ENCODE measurements around the gene CAMTA1.
"Not testable (repeated sequence)": the region's sequence is repeated elsewhere in the genome, so short reads cannot be mapped to it uniquely, and the experiment has no call there.

DNA sequence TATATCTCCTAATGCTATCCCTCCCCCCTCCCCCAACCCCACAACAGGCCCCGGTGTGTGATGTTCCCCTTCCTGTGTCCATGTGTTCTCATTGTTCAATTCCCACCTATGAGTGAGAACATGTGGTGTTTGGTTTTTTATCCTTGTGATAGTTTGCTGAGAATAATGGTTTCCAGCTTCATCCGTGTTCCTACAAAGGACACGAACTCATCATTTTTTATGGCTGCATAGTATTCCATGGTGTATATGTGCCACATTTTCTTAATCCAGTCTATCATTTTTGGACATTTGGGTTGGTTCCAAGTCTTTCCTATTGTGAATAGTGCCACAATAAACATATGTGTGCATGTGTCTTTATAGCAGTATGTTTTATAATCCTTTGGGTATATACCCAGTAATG lies 812.8 kb downstream of the CAMTA1 start:
- TF ChIP-seq SP1 (IDR thresholded peaks at IDR 0.05); JUND (IDR thresholded peaks at IDR 0.05); FOXA1 (IDR thresholded peaks at IDR 0.05); RAD21 (IDR thresholded peaks at IDR 0.05); TAF1 (conservative IDR thresholded peaks at IDR 0.05); FOXA2 (IDR thresholded peaks at IDR 0.05); ATF3 (IDR thresholded peaks at IDR 0.05): not testable (repeated sequence)
- TF ChIP-seq, protein P1, sequence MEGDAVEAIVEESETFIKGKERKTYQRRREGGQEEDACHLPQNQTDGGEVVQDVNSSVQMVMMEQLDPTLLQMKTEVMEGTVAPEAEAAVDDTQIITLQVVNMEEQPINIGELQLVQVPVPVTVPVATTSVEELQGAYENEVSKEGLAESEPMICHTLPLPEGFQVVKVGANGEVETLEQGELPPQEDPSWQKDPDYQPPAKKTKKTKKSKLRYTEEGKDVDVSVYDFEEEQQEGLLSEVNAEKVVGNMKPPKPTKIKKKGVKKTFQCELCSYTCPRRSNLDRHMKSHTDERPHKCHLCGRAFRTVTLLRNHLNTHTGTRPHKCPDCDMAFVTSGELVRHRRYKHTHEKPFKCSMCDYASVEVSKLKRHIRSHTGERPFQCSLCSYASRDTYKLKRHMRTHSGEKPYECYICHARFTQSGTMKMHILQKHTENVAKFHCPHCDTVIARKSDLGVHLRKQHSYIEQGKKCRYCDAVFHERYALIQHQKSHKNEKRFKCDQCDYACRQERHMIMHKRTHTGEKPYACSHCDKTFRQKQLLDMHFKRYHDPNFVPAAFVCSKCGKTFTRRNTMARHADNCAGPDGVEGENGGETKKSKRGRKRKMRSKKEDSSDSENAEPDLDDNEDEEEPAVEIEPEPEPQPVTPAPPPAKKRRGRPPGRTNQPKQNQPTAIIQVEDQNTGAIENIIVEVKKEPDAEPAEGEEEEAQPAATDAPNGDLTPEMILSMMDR (IDR thresholded peaks at IDR 0.05; ENCODE audit: low read depth, low read length, missing input control) = not testable (repeated sequence)

Data from liver (tissue), 3 donors.